D341Med (cell line): ENCODE measurements around the gene RPS29.
"Not testable (repeated sequence)": the region's sequence is repeated elsewhere in the genome, so short reads cannot be mapped to it uniquely, and the experiment has no call there.

Experiments used
- DNase-seq: peaks from one replicate; pipeline ENCODE4 v3.0.0; 2012; ENCODE audit warnings: low spot score

The RPS29 gene

DNA sequence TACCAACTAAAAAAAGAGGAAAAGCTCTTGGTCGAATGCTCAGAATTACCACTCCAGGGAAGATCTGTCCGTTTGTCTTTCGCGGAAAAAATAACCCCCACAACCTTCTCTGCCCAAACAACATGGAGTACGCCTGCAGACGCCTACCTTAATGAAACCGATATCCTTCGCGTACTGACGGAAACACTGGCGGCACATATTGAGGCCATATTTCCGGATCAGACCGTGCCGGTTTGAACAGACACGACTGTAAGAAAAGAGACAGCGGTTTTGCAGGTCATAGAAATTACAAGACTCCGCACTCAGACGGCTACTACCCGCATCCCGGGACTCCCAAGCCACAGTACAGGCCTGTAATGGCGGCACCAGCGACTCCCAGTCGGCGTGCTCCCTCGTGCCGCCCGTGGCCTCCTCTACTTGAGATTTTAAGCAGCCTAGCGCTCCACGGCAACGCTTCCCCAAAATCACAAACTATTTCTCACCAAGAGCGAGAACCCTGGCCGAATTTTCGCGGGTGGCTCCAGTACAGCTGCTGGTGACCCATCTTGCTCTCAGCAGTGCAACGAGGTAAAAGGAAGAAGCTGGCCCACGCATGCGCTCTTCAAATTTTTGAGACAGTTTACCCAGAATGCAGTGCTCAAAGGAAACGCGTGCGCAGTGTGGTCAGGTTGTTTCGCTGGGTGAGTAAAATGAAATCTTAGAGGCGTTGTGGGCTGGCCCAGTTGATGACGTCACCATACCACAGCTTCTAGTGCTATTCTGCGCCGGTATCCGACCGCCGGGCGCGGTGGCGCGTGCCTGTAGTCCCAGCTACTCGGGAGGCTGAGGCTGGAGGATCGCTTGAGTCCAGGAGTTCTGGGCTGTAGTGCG, at the start of gene RPS29:
TSS of gene RPS29 (minus strand) at position 578 of the 870 bp plus-strand sequence. CDS start at position 544, 34 bp downstream.
- peak; percentile 94 for DNase-seq

DNA sequence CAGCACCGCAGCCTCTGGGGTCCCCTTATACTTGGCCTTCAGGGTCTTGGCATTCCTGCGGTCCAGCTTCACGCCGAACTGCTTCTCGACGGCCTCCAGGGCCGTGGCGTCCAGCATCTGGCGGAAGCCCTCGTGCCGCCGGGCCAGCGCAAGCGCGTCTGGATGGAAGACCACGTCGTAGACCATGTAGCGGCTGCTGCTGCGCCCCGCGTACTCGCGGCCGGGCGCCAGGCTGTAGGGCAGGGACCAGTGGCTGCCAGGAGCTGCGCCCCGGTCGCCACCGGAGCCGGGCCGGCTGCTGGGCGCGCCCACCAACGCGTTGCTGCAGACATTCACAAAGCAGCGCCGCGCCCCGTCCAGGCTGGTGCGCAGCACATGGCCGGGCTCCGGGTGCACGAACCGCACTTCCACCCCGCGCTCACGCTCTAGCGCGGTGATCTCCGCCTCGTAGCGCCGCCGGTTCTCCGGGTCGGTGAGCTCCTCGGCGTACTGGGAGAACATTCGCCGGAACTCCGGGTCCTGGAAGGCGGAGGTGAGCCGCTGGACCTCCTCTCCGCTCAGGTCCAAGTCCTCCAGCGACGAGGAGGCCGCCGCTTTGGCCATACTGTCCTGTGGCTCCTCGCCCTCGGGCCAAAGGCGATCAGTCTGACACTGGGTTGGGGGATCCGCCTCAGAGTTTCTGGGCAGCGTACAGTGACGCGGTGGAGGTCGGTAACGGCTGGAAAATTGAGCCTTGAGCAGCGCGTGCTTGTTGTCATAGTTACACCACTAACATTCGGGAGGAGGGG, 48.6 kb upstream of the RPS29 start, which contains the start of gene DNAAF2:
TSS of gene DNAAF2 (minus strand) at position 698 of the 788 bp plus-strand sequence. CDS start at position 603, 95 bp downstream.
- DNase-seq = peak; percentile 76

DNA sequence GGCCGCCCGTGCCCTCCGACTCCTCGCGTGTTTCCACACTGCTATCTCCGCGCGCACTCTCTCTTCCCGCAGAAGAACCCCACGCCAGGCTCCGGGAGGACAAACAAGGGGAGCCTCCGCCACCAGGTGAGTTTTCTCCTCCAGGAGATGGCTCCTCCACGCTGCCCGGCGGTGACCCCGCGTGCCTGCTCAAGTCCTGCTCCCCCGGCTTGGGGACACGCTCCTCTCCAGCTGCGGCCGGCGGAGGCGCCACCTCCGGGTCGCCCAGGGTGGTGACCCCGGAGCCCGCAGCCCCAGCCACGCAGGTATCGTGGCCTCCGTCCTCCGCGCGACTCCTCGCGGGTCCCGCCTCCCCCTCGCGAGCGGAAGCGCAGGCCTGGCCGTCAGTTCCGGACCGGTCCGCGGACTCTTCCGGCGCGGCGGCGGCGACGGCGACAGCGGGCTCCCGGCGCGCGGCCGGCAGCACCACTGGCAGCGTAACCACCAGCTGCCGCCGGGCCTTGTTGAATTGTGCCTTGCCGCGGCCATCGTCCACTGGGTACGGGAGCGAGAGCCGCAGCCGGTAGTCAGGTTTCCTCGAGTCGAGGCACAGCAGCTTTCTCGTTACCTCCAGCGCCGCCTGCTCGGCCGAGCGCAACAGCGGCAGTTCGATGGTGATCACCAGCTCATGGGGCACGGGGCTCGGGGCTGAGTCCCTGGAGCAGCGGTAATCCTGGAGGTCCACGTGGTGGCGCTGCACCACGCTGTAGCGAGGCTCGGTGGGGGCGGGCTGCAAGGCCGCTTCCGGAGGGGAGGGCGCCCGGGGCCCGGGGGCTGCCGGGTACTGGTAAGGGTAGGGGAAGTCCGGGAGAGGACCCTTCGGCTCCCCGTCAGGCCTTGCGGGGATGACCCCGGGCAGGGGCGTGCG, 47.7 kb upstream of the RPS29 start:
- DNase-seq = peak; percentile 94

DNA sequence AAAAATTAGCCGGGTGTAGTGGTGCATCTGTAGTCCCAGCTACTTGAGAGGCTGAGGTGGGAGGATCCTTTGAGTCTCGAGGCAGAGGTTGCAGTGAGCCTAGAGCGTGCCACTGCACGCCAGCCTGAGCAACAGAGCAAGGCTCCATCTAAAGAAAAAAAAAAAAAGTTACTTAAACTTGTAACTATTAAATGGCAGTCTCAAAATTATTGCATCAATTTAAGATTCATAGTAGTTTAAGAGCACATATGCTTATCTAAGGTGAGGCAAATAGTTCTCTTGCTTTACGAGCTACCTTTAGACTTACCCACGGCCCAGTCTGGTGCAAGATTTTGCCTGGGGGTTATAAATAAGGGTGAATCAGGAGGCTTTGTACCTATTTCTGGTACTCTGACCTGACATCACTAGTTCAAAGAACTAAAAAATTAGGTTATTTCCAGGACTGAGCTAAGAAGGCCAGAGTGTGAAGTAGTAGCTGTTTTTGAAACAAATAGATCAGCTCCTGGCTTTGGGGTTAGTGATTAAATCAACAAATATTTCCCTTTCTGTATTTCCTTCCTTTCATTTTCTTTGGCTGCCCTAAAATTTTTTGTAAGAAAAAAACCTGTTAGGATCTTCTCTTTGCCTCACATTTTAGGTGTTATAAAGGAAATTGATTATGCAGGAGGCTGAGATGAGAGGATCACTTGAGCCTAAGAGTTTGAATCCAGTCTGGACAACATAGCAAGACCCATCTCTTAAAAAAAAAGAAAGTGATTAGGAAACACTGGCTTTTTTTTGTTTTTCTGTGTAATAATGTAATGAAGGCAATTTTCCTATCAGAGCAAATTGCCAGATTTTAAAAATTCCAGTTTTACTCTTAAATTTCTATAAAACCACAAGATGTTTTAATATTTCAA, 38.0 kb upstream of the RPS29 start:
- no peak for DNase-seq

DNA sequence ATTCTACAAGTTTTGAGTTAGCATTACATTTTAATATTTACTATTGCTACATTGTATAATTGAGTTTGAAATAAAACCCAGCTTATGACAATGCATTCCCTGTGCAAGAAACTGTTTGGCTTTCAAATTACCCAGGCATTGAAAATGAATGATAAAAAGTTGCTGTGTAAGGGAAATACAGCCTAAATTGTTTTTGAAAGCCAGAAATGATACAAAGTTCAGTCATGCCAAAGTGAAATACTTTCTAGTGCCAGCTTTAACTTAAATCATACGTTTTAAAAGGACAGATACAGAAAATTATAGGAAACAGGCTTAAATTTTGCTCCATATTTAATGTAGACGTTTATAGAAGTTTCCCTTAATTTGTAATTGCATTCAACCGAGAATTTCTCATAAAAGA, 37.2 kb upstream of the RPS29 start:
- no peak for DNase-seq

DNA sequence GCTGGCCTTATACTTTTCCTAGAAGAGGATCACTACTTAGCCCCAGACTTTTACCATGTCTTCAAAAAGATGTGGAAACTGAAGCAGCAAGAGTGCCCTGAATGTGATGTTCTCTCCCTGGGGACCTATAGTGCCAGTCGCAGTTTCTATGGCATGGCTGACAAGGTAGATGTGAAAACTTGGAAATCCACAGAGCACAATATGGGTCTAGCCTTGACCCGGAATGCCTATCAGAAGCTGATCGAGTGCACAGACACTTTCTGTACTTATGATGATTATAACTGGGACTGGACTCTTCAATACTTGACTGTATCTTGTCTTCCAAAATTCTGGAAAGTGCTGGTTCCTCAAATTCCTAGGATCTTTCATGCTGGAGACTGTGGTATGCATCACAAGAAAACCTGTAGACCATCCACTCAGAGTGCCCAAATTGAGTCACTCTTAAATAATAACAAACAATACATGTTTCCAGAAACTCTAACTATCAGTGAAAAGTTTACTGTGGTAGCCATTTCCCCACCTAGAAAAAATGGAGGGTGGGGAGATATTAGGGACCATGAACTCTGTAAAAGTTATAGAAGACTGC, 35.9 kb upstream of the RPS29 start:
- DNase-seq = no peak

DNA sequence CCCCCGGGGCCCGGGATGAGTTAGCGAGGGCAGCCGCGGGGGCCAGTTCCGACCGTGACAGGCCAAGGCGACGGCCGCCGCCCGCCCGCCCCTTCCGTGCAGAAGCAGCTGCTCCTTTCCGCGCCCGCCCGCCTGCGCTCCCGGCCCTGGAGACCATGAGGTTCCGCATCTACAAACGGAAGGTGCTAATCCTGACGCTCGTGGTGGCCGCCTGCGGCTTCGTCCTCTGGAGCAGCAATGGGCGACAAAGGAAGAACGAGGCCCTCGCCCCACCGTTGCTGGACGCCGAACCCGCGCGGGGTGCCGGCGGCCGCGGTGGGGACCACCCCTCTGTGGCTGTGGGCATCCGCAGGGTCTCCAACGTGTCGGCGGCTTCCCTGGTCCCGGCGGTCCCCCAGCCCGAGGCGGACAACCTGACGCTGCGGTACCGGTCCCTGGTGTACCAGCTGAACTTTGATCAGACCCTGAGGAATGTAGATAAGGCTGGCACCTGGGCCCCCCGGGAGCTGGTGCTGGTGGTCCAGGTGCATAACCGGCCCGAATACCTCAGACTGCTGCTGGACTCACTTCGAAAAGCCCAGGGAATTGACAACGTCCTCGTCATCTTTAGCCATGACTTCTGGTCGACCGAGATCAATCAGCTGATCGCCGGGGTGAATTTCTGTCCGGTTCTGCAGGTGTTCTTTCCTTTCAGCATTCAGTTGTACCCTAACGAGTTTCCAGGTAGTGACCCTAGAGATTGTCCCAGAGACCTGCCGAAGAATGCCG, 35.1 kb upstream of the RPS29 start:
- DNase-seq = peak; percentile 79

DNA sequence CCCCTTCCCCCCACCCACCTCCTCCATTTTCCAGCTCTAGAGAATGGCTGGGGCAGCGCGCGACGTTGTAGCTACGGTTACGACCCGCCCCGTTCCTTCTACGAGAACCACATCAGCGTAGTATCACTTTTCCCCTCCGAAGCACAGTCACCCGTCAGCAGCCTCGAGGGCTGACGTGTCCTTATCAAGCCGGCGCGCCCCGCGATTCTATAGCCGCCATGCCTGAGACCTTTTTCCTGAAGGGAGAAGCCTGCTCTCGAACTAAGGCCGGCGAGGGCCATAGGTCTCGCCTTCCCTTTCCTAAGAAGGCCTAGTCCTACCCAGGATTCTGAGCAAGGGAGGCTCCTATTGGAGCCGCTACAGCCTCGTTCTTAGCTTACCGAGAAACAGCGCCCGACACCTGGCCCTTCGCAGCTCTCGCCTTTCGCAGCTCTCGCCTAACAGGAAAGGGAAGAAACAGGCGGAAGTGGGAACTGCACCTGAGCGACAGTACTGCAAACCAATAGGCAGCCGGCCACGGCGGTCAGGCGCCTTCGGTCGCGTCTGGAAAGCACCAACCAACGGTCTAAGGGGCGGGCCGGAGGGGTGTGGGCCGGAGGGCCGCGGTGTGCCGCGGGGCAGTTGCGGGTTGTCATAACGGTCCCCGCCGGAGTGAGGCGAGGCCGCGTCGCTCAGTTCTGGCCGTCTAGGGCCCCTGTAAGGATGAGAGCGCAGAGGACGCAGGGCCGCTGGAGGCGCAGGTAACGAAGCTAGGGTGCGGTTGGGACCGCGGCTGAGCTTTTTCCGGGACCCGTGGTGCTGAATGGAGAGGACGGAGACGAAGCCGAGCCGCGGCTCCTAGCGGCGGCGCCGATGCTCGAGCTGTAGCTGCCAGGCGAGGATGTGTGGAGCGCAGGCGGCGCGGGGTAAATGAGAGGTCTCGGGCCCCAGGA, 34.3 kb upstream of the RPS29 start, which contains the start of the genes MGAT2 and RPL36AL:
TSS of gene MGAT2 (plus strand) at position 618 of the 932 bp plus-strand sequence. CDS start 470 bp downstream, outside the sequence.
TSS of gene RPL36AL (minus strand) at position 445 of the 932 bp plus-strand sequence. CDS start 1,522 bp downstream, outside the sequence.
- peak; percentile 98 for DNase-seq

DNA sequence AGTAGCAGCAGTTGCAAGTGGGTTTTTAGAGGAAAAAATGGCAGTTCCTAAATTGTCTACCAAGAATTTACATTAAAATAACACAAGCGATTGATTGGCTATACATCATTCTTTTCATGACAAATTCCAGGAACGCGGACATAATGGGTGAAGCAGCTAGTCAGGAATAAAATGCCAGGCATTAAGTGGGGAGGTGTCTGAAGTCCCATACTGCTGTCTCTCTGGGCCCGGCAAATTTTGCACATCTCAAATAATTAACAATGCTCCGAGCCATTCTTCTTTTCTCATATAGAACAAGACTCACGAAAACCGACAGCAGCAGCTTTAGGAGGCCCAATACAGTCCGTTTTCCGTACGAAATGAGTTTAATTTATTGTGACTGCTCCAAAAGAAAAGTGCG, 33.5 kb upstream of the RPS29 start:
- no peak for DNase-seq

DNA sequence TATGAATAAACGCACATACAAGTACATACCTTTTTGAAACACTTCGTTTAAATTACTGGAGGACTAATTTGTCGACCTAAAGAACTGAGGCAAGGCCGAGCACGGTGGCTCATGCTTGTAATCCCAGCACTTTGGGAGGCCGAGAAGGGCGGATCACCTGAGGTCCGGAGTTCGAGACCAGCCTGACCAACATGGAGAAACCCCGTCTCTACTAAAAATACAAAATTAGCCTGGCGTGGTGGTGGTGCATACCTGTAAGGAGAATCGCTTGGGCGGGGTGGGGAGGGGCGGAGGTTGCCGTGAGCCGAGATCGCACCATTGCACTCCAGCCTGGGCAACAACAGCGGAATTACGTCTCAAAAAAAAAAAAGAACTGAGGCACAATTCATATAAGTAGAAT, 33.1 kb upstream of the RPS29 start:
- DNase-seq = not testable (repeated sequence)

DNA sequence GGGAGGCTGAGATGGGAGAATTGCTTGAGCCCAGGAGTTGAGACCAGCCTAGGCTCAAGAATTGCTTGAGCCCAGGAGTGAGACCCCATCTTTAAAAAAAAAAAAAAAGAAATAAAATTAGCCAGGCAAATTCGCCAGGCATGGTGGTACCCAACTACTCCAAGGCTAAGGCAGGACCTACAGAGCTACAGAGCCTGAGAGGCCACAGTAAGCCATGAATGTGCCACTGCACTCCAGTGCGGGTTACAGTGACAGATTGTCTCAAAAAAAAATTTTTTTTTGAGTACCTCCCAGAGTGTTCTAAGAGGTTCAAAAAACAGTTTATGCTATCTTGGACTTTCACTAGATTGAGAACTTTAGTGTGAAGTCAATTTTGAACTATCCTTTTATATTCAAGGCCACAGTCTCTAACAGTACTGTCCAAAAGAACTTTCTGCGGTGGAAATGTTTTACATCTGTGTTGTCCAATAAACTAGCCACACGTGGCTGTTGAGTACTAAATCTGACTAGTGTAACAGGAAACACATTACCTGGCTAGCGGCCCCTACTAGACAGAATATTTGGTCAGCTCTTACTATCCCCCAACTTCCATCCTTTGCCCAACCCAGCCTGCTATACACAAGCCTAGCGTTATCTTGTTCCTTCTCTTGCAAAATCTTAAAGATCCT, 31.8 kb upstream of the RPS29 start:
- no peak for DNase-seq

DNA sequence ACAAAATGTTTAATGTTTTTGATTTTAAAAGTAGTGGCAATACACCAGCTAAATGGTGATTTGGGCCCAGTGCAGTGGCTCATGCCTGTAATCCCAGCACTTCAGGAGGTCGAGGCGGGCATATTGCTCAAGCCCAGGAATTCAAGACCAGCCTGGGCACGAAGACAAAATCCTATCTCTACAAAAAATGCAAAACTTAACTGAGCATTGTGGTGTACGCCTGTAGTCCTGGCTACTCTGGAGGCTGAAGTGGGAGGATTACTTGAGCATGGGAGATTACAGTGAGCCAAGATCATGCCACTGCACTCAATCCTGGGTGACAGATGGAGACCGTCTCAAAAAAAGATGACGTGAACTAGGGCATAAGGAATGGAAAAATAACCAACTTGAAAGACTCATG, 29.6 kb upstream of the RPS29 start:
- no peak for DNase-seq

DNA sequence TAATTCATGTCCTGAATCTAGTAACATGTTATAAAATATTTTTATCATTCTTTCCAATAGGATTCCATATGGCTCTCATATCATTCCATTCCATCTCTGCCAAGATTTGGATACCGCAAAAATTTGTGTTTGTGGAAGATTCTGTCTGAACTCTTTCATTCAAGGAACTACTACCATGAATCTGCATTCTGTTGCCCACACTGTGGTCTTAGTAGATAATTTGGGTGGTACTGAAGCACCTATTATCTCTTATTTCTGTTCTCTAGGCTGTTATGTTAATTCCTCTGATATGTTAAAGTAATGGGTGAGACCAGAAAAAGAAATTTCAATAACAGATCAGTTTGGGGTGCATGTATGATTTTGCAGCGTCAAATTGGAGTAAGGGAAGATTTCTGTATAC, 28.0 kb upstream of the RPS29 start:
- no peak for DNase-seq

DNA sequence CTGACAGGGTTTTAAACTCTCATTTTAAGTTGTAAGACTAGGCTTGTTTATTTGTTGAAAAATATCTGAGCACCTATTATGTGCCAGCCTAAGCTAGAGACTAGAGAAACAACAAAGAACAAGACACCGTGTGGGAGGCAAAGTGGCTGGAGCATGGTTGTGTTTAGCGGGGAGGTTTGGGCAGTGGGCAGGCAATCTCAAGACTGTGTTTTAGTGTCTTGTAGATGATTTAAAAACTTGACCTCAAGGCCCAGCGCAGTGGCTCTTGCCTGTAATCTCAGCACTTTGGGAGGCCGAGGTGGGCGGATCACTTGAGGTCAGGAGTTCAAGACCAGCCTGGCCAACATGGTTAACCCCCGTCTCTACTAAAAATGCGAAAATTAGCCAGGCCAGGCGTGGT, 26.5 kb upstream of the RPS29 start:
- no peak for DNase-seq

DNA sequence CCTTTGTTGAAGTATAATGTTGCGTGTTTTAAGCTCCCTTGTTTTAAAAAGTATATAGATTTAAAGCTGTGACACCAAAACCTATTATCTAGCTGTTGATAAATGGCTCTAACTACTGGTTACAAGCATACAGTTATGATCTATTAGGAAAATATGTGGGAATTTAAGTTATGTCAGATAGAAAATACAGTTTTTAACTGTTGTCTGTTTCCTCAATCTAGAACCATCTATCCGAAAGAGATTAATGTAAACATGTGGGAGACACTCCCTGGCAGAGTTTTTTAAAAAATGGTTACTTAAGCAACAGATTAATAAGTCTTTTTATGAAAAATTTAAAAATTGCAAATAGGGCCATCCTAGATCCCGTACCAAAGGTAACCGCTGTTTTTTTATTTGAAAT, 26.1 kb upstream of the RPS29 start:
- DNase-seq = no peak

DNA sequence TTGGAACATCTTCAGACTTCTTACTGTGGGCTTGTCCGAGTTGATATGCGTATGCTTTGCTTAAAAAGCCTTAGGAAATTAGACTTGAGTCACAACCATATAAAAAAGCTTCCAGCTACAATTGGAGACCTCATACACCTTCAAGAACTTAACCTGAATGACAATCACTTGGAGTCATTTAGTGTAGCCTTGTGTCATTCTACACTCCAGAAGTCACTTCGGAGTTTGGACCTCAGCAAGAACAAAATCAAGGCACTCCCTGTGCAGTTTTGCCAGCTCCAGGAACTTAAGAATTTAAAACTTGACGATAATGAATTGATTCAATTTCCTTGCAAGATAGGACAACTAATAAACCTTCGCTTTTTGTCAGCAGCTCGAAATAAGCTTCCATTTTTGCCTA, 21.4 kb upstream of the RPS29 start:
- no peak for DNase-seq

DNA sequence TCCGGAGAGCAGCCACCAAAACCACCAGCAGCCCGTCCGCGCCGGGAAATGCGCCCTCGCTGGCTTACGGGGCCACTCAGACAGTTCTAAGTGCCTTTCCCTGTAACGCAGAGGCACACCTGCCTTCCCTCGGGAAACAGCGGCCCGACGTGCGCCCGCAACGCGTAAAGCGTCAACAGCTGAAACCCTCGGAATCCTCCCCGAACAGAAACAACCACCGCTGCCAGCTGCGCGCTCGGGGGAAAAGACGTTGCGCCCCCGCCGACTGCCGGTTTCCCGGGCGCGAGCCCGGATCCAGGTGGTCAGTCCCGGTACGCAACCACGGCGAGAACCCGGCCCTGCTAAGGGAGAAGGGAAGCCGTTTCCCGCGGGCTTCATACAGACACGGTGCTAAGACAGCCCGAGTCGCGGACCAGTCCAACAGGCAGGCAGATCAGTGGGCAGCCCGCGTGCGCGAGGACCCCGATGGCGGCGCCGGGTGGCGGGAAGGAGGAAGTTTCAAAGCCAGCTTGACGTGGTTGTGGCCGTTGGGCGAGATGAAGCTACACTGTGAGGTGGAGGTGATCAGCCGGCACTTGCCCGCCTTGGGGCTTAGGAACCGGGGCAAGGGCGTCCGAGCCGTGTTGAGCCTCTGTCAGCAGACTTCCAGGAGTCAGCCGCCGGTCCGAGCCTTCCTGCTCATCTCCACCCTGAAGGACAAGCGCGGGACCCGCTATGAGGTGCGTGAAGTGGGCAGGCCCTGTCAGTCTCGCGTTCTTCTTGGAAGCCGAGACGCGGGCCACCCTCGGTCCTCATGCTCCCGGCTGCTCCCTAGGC, 12.5 kb upstream of the RPS29 start, which contains the start of gene LRR1:
TSS of gene LRR1 (plus strand) at position 456 of the 816 bp plus-strand sequence. CDS start at position 537, 81 bp downstream.
- peak; percentile 89 for DNase-seq
